ENCODE data around the gene TMEM114.
A peak's percentile ranks its signal among the peaks of the same experiment; 100 is the strongest.

The TMEM114 gene

DNA sequence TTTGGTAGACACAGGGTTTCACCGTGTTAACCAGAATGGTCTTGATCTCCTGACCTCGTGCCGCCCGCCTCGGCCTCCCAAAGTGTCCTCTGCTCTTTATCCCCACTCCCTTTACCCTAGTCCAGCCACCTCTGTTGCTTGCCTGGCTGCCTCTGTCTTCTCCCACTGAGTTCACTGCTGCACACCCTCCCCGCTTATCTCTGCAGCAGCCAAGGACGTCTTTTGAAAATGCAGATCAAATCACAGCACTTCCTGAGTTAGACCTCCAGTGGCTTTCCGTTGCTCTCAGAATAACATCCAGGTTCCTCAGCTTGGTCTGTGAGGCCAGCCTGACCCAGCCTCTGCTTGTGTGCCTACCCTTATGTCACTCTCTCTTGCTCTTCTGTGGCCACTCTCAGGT lies 36.6 kb upstream of the TMEM114 start:
- POLR2A ChIA-PET = no interaction called here
- TF ChIP-seq CTBP1 (IDR thresholded peaks at IDR 0.05; ENCODE audit: borderline replicate concordance) (no peak), SP1 (IDR thresholded peaks at IDR 0.05) (no peak), ARNT (IDR thresholded peaks at IDR 0.05) (no peak), TARDBP (IDR thresholded peaks at IDR 0.05) (no peak), FOXK2 (IDR thresholded peaks at IDR 0.05) (no peak)
- CTCF ChIA-PET = no interaction called here
- no peak for DNase-seq (ENCODE audit: extremely low spot score)

DNA sequence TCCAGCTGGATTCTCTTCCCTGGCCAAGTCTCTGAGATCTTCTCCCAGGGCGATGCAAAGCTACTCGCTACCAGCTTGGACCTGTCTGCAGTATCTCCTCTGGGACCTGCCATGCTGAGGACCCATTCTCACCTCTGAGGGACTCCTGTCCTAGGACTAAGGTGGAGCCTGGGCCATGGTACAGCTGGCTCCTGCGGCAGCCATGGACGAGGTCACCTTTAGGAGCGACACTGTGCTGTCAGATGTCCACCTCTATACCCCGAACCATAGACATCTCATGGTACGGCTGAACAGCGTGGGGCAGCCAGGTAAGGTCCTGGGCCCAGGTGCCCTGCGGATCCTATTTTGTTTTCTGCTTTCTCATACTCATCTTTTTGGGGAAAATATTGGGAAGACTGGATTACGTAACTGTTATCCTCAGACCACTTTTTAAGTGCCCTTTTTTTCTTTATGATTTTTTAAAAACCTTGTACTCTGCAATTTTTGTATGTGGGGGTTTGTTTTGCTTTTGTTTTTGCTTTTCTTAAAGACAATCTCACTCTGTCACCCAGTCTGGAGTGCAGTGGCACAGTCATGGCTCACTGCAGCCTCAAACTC lies 35.3 kb upstream of the TMEM114 start:
- CTCF ChIA-PET = no interaction called here
- TF ChIP-seq CTBP1 (IDR thresholded peaks at IDR 0.05; ENCODE audit: borderline replicate concordance) (no peak), NFRKB (IDR thresholded peaks at IDR 0.05) (no peak), BHLHE40 (IDR thresholded peaks at IDR 0.05; ENCODE audit: borderline replicate concordance) (no peak), FOXA1 (IDR thresholded peaks at IDR 0.05) (no peak), FOXM1 (IDR thresholded peaks at IDR 0.05; ENCODE audit: borderline replicate concordance) (no peak), FOXK2 (IDR thresholded peaks at IDR 0.05) (no peak), ELF4 (IDR thresholded peaks at IDR 0.05) (no peak), ZNF384 (IDR thresholded peaks at IDR 0.05) (no peak), LEF1 (IDR thresholded peaks at IDR 0.05; ENCODE audit: borderline replicate concordance) (no peak), SUZ12 (IDR thresholded peaks at IDR 0.05) (no peak), SP1 (IDR thresholded peaks at IDR 0.05) (no peak), TARDBP (IDR thresholded peaks at IDR 0.05) (no peak), HDGF (IDR thresholded peaks at IDR 0.05; ENCODE audit: borderline replicate concordance) (no peak), ARNT (IDR thresholded peaks at IDR 0.05) (no peak), L3MBTL2 (conservative IDR thresholded peaks at IDR 0.05) (no peak)
- TF ChIP-seq, protein P1, sequence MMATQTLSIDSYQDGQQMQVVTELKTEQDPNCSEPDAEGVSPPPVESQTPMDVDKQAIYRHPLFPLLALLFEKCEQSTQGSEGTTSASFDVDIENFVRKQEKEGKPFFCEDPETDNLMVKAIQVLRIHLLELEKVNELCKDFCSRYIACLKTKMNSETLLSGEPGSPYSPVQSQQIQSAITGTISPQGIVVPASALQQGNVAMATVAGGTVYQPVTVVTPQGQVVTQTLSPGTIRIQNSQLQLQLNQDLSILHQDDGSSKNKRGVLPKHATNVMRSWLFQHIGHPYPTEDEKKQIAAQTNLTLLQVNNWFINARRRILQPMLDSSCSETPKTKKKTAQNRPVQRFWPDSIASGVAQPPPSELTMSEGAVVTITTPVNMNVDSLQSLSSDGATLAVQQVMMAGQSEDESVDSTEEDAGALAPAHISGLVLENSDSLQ (IDR thresholded peaks at IDR 0.05) = no peak
- no peak for DNase-seq (ENCODE audit: extremely low spot score)
- POLR2A ChIA-PET = no interaction called here

DNA sequence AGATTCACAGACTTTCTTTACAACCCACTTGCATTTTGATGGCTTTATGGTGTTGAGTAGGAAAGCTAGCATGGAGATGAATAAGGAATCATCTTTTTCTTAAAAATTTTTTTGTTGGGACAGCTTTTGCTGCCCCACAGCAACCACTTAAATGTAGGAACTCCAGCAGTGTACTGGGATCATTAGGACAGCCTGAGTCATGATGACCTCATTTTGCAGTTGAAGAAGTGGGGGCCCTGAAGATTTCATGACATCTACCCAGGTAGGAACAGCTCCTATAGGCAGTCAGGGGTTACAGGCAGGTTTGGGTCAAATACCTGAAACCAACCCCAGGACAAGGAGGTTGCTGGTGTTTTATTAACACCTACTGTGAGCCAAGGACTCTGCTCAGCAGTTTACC lies 33.3 kb upstream of the TMEM114 start:
- DNase-seq (ENCODE audit: extremely low spot score) = no peak
- no peak for TF ChIP-seq TARDBP (IDR thresholded peaks at IDR 0.05)
- TF ChIP-seq ARNT (IDR thresholded peaks at IDR 0.05) = no peak
- no peak for TF ChIP-seq CTBP1 (IDR thresholded peaks at IDR 0.05; ENCODE audit: borderline replicate concordance)
- no peak for TF ChIP-seq ELF4 (IDR thresholded peaks at IDR 0.05)
- TF ChIP-seq ZNF384 (IDR thresholded peaks at IDR 0.05) = no peak
- TF ChIP-seq HDGF (IDR thresholded peaks at IDR 0.05; ENCODE audit: borderline replicate concordance) = no peak
- no peak for TF ChIP-seq SP1 (IDR thresholded peaks at IDR 0.05)
- TF ChIP-seq L3MBTL2 (conservative IDR thresholded peaks at IDR 0.05) = no peak
- TF ChIP-seq, protein P1 (IDR thresholded peaks at IDR 0.05) = no peak
- no peak for TF ChIP-seq NFRKB (IDR thresholded peaks at IDR 0.05)
- no peak for TF ChIP-seq SUZ12 (IDR thresholded peaks at IDR 0.05)
- no peak for TF ChIP-seq FOXA1 (IDR thresholded peaks at IDR 0.05)
- TF ChIP-seq FOXK2 (IDR thresholded peaks at IDR 0.05) = no peak
- TF ChIP-seq FOXM1 (IDR thresholded peaks at IDR 0.05; ENCODE audit: borderline replicate concordance) = no peak
- no peak for TF ChIP-seq LEF1 (IDR thresholded peaks at IDR 0.05; ENCODE audit: borderline replicate concordance)
- ChIA-PET CTCF (no interaction called here), POLR2A (no interaction called here)

DNA sequence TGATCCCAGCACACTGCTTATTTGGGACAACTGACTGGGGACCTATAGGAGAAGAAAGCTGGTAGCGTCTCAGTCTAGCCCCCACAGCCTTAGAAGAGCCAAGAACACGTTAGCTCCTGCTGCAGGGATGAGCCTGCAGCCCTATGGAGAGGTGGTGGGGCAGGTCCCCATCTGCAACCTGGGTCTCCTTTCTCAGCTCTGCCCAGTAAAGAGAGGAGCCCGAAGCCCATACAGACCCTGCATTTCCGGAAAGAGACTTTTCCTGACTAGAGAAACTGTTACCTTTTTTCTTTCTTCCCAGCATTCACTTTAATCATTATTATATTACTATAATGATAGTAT lies 32.0 kb upstream of the TMEM114 start:
- peak; percentile 36 for DNase-seq (ENCODE audit: extremely low spot score)
- CTCF ChIA-PET = interaction anchor here (0.6 kb wide), 1 partner anchor 1354 kb away, joined by 3 read pairs; no protein-coding TSS in a partner anchor
- TF ChIP-seq SP1 (IDR thresholded peaks at IDR 0.05) = no peak
- POLR2A ChIA-PET = interaction anchor here (1.0 to 1.4 kb wide), 4 partner anchors 12 to 174 kb away, joined by 3 to 5 read pairs (median 3); no protein-coding TSS in a partner anchor

DNA sequence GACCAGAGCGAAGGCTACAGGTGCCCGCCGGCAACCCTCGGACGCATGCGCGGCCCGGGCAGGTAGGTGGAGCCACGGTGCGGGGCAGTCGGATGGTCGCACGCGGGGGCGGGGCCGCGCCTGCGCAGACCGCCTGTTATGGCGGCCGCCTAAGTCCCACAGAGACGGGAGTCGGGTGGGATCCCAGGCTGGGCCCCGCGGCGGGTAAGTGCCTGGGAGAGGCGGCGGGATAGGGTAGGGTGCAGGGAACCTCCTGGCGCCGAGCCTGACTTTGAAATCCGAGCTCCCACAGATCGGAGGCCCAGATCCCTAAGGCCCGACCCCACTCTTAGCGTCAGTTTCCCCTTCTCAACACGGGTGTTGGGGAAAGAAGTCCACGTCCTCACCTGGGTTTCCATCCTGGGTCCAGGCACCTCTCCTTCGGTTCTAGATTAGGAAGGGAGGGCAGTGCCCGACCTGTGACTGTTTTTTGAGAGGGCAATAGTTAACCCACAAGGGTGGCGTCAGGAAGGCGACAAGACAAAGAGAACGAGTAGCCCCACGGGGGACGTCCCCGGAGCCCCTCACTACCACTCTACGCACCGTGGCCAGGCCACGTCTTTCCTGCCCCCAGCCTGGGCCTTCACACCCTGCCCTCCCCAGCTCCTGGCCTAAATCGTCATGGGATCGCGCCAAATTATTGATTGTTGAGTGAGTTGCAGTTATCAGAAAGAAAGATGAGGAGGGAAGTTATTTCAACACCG lies 31.4 kb upstream of the TMEM114 start, which contains the start of gene METTL22:
Gene METTL22, plus strand, starts transcription at position 127 of the 743 bp plus-strand sequence. CDS start 3,968 bp downstream, outside the sequence.
- POLR2A ChIA-PET = interaction anchor here (1.0 to 1.4 kb wide), 4 partner anchors 11 to 175 kb away, joined by 3 to 5 read pairs (median 3); no protein-coding TSS in a partner anchor

DNA sequence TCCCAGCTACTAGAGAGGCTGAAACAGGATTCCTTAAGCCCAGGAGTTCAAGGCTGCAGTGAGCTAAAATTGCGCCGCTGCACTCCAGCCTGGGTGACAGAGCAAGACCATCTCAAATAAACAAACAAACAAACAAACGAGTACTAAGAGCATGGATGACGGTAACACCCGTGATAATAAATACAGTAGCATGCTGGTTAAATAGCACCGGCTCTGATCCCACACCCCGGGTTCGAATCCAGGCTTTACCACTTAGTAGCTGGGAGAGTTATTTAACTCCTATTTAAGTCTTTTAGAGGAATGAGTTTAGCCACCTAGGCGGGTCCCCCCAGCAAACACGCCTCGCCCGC lies 30.9 kb upstream of the TMEM114 start:
- CTCF ChIA-PET = interaction anchor here (0.6 kb wide), 1 partner anchor 41 kb away, joined by 7 read pairs; no protein-coding TSS in a partner anchor
- POLR2A ChIA-PET = interaction anchor here (1.3 kb wide), 1 partner anchor 13 kb away, joined by 3 read pairs; no protein-coding TSS in a partner anchor
- TF ChIP-seq LEF1 (IDR thresholded peaks at IDR 0.05; ENCODE audit: borderline replicate concordance) (no peak), CTBP1 (IDR thresholded peaks at IDR 0.05; ENCODE audit: borderline replicate concordance) (no peak), TARDBP (IDR thresholded peaks at IDR 0.05) (no peak), ELF4 (IDR thresholded peaks at IDR 0.05) (no peak), BHLHE40 (IDR thresholded peaks at IDR 0.05; ENCODE audit: borderline replicate concordance) (no peak), NFRKB (IDR thresholded peaks at IDR 0.05) (no peak), FOXK2 (IDR thresholded peaks at IDR 0.05) (no peak), ARNT (IDR thresholded peaks at IDR 0.05) (no peak), SUZ12 (IDR thresholded peaks at IDR 0.05) (no peak), ZNF384 (IDR thresholded peaks at IDR 0.05) (no peak), L3MBTL2 (conservative IDR thresholded peaks at IDR 0.05) (no peak), HDGF (IDR thresholded peaks at IDR 0.05; ENCODE audit: borderline replicate concordance) (no peak), SP1 (IDR thresholded peaks at IDR 0.05) (no peak), FOXM1 (IDR thresholded peaks at IDR 0.05; ENCODE audit: borderline replicate concordance) (no peak), FOXA1 (IDR thresholded peaks at IDR 0.05) (no peak)
- TF ChIP-seq, protein P1 (IDR thresholded peaks at IDR 0.05) = no peak
- DNase-seq (ENCODE audit: extremely low spot score) = no peak

More for the DNA sequence above, 31.4 kb upstream of the TMEM114 start, which contains the start of gene METTL22:
- CTCF ChIA-PET = interaction anchor here (0.6 kb wide), 1 partner anchor 1354 kb away, joined by 3 read pairs; no protein-coding TSS in a partner anchor
- DNase-seq (ENCODE audit: extremely low spot score) = peak; percentile 99
- TF ChIP-seq ELF4 (IDR thresholded peaks at IDR 0.05) (0 out of 2 replicates have a peak, but pooled peaks have one; percentile 22), SUZ12 (IDR thresholded peaks at IDR 0.05) (no peak)

All from HEK293T (cell line).